Sigmoid colon (tissue), 7 donors: ENCODE results near the gene FCGR3B. TPM values are rescaled to one million over a fixed set of nuclear protein-coding genes. Genes with fewer than 3 reads are reported as not detected.
A peak's percentile ranks its signal among the peaks of the same experiment; 100 is the strongest.
"Not testable (repeated sequence)": the region's sequence is repeated elsewhere in the genome, so short reads cannot be mapped to it uniquely, and the experiment has no call there.

Experiments
- DNase-seq: peaks from one replicate; pipeline ENCODE4 v3.0.0-alpha.2; 2019
- H3K27ac ChIP-seq, 4 donors: fragments of 200-600 bp; sonication (generic); one replicate each; pipeline ENCODE4 v1.5.1; 2016 to 2019; ENCODE audit warnings: mild to moderate bottlenecking in 1 of 4
- H3K27me3 ChIP-seq, 3 donors: fragments of 200-600 bp; sonication (generic); one replicate each; pipeline ENCODE4 v1.5.1; 2019; ENCODE audit warnings: mild to moderate bottlenecking in 1 of 3
- H3K36me3 ChIP-seq, 4 donors: fragments of 200-600 bp; sonication (generic); one replicate each; pipeline ENCODE4 v1.5.1; 2016 to 2019
- H3K4me1 ChIP-seq, 4 donors: fragments of 200-600 bp; sonication (generic); one replicate each; pipeline ENCODE4 v1.5.1; 2017 to 2019
- H3K4me3 ChIP-seq, 4 donors: fragments of 200-600 bp; sonication (generic); one replicate each; pipeline ENCODE4 v1.5.1; 2017 to 2019; ENCODE audit warnings: mild to moderate bottlenecking in 2 of 4, moderate library complexity in 1 of 4
- H3K9me3 ChIP-seq, 4 donors: fragments of 200-600 bp in 3 of 4; sonication (generic) in 3 of 4; one replicate each; pipeline versions ENCODE4 v1.5.1 to v1.6.1; 2013 to 2019
- POLR2AphosphoS5 ChIP-seq, 4 donors: sonication (generic); formaldehyde crosslinking; IDR thresholded peaks; one replicate each; pipeline ENCODE4 v1.6.1; 2017; ENCODE audit warnings: antibody characterized with exemption in 4 of 4
- WGBS, 2 donors: extraction: QIAGEN DNeasy Blood & Tissue Kit; methylation state at CpG; one replicate each; pipeline ENCODE4 v1.1.7; 2013; 5-methylcytosine and 5-hydroxymethylcytosine counted together
- intact Hi-C: fragments of 100-400 bp; cut with DNase I; formaldehyde crosslinking; loops from one replicate; pipeline ENCODE4 v1.15.1; 2023
- polyA plus RNA-seq, 3 donors: library from polyadenylated mRNA; stranded (reverse); fragments of 200-250 nt; gene quantifications; one replicate each; pipeline ENCODE4 v1.2.3, GENCODE V29; 2013
- total RNA-seq, 4 donors: library from RNA; depleted of rRNA; stranded (reverse); fragments of >200 nt; gene quantifications; one replicate each; pipeline ENCODE4 v1.1.0, GENCODE V29; 2016
- donor health status: healthy with polysubstance abuse.
- donor health status: Bipolar disorder and iron deficiency.
- donor health status: healthy.

The FCGR3B gene
- total and polyA plus RNA-seq, 7 donors = 0.74 to 4.3 (median 1.9) TPM; not detected in 1

DNA sequence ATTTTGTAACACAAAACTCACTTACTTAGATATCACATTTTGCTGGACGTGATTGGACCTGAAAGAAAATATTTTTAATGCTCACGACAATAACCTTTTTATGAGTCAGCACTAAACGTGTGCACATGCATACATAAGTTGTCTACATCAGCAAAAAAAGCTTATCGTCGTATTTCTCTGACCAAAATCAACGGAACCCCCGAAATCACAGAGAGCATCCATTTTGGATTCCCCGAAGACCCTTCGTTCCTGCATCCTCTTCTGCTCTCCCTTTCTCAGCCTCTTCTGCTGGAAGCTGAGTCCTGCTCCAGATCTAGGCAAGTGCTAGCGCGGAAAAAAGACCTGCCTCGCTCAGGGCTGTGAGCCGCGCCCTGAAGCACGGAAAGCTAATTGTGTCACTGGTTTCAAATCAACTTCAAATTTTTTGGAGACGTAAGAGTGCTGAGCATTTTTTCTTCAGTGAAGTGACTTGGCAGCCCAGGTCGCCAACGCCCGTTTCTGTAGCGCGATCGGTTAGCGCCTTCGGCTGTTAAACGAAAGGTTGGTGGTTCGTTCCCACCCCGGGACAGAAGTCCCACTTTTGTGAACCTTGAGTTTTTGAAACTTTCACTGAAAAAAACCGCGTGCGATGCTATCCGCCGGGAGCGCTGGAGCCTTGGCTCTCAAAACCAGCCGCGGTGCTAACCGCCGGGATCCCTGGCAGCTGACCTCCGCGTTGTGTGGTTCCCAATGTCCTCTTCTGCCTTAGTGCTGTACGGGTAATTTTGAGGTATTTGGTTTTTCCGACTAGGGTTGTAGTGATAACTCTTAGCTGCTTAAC, 9.6 kb downstream of the FCGR3B start:
- WGBS, 2 donors = 2 to 12% methylated on average over 41 of the region's 41 CpGs
- peak; percentile 73 for DNase-seq

DNA sequence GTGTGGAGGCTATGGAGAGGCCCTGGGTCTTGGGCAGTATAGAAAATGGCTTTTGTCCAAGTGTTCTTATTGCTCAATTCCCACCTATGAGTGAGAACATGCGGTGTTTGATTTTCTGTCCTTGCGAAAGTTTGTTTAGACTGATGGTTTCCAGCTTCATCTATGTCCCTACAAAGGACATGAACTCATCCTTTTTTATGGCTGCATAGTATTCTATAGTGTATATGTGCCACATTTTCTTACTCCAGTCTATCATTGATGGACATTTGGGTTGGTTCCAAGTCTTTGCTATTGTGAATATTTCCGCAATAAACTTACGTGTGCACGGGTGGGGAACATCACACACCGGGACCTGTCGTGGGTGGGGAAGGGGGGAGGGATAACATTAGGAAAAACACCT, 10.6 kb downstream of the FCGR3B start:
- H3K27me3 ChIP-seq = peaks cover 0 to 21% (median 0%) of the 10 kb centered on the region in 3 donors
- DNase-seq, H3K4me3 ChIP-seq, H3K36me3 ChIP-seq, H3K27ac ChIP-seq, H3K4me1 ChIP-seq, H3K9me3 ChIP-seq, intact Hi-C loops: not testable (repeated sequence)
- WGBS, 2 donors = 80 to 93% methylated on average over 7 of the region's 7 CpGs

More for the DNA sequence above, 9.6 kb downstream of the FCGR3B start:
- Histone ChIP-seq H3K27me3 (peaks cover 0 to 21% (median 0%) of the 10 kb centered on the region in 3 donors), H3K4me3 (peak overlapping the region in 3 of 4 donors; percentile 18 to 36 (median 31))
- H3K9me3 ChIP-seq, intact Hi-C loops, H3K36me3 ChIP-seq, H3K4me1 ChIP-seq, H3K27ac ChIP-seq: not testable (repeated sequence)
- TF ChIP-seq POLR2AphosphoS5 (IDR thresholded peaks at IDR 0.05) = peak in 1 of 4 donors; percentile 26

- not testable (repeated sequence) for H3K36me3 ChIP-seq
These were observed 12.5 kb downstream of the FCGR3B start for GRCh38 chr1:161618517-161618916.

DNA sequence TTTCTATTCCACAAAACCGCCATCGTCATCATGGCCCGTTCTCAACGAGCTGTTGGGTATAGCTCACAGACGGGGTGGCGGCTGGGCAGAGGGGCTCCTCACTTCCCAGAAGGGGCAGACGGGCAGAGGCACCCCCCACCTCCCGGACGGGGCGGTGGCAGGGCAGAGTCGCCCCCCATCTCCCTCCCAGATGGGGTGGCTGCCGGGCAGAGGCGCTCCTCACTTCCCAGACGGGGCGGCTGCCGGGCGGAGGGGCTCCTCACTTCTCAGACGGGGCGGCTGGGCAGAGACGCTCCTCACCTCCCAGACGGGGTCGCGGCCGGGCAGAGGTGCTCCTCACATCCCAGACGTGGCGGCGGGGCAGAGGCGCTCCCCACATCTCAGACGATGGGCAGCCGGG, 14.6 kb downstream of the FCGR3B start:
- intact Hi-C loops, H3K27ac ChIP-seq, H3K4me1 ChIP-seq, H3K9me3 ChIP-seq, DNase-seq, H3K4me3 ChIP-seq, H3K36me3 ChIP-seq: not testable (repeated sequence)
- WGBS, 2 donors = 93 to 94% methylated on average over 30 of the region's 30 CpGs
- peaks cover 0 to 13% (median 0%) of the 10 kb centered on the region in 3 donors for H3K27me3 ChIP-seq

More at GRCh38 chr1:161618517-161618916, 12.5 kb downstream of the FCGR3B start:
- H3K4me1 ChIP-seq, H3K27ac ChIP-seq, H3K4me3 ChIP-seq, DNase-seq, intact Hi-C loops, H3K9me3 ChIP-seq: not testable (repeated sequence)
- peaks cover 0 to 21% (median 0%) of the 10 kb centered on the region in 3 donors for H3K27me3 ChIP-seq
- WGBS, 2 donors = 91 to 94% methylated on average over 4 of the region's 4 CpGs

DNA sequence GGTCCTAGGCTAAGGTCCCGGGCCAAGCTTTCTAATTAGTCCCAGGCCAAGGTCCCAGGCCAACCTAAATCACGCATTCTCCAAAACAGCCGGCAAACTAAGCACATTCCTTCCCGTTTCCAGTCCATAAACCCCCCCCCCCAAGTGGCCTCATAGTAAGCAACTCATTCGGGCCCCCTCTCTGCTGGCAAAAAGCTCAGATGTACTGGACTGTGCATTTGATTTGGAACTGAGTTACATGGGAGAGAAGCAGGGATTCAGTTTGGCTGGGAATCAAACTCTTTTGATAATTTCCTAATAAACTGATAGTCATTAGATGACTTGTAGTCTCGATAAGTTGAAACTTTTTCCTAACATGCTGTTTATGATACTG, 17.8 kb downstream of the FCGR3B start:
- DNase-seq, H3K9me3 ChIP-seq, H3K27me3 ChIP-seq, H3K36me3 ChIP-seq, H3K4me1 ChIP-seq: not testable (repeated sequence)
- intact Hi-C loops = loop anchor here (5.0 kb wide), 2 partner anchors 81 to 216 kb away; no protein-coding TSS in a partner anchor
- peak overlapping the region in 2 of 4 donors; percentile 51 to 55 for H3K4me3 ChIP-seq
- H3K27ac ChIP-seq = peak overlapping the region in 3 of 4 donors; percentile 83 to 85 (median 84)
- 23 to 55% methylated on average over 5 to 6 of the region's 6 CpGs for WGBS, 2 donors

GRCh38 chr1:161612322-161613141, 18.4 kb downstream of the FCGR3B start:
- H3K27me3 ChIP-seq, H3K9me3 ChIP-seq, H3K36me3 ChIP-seq, H3K4me1 ChIP-seq: not testable (repeated sequence)
- peak in 2 of 4 donors; percentile 30 to 53 for TF ChIP-seq POLR2AphosphoS5 (IDR thresholded peaks at IDR 0.05)
- Histone ChIP-seq H3K4me3 (peak overlapping the region; percentile 40 to 55 (median 48)), H3K27ac (peak overlapping the region; percentile 60 to 85 (median 84))
- WGBS, 2 donors = 3 to 5% methylated on average over 50 of the region's 51 CpGs
- peak; percentile 97 for DNase-seq
- intact Hi-C loops = loop anchor here (1.0 to 5.0 kb wide), 3 partner anchors 80 to 215 kb away; no protein-coding TSS in a partner anchor

- H3K4me1 ChIP-seq, DNase-seq, H3K36me3 ChIP-seq, H3K27me3 ChIP-seq, H3K9me3 ChIP-seq: not testable (repeated sequence)
- peak overlapping the region; percentile 40 to 55 (median 48) for H3K4me3 ChIP-seq
- WGBS, 2 donors = 1 to 2% methylated on average over 18 of the region's 19 CpGs
- intact Hi-C loops = loop anchor here (1.0 to 5.0 kb wide), 3 partner anchors 80 to 215 kb away; no protein-coding TSS in a partner anchor
- peak overlapping the region; percentile 60 to 85 (median 84) for H3K27ac ChIP-seq
These were observed 19.1 kb downstream of the FCGR3B start for GRCh38 chr1:161611866-161612321.

- not testable (repeated sequence) for H3K27ac ChIP-seq, H3K9me3 ChIP-seq, H3K4me3 ChIP-seq, H3K36me3 ChIP-seq, H3K27me3 ChIP-seq, DNase-seq, H3K4me1 ChIP-seq
- intact Hi-C loops = loop anchor here (5.0 kb wide), 2 partner anchors 78 to 213 kb away; no protein-coding TSS in a partner anchor
- 18 to 39% methylated on average over 4 of the region's 4 CpGs for WGBS, 2 donors
These were observed 20.8 kb downstream of the FCGR3B start for GRCh38 chr1:161610198-161610597.

DNA sequence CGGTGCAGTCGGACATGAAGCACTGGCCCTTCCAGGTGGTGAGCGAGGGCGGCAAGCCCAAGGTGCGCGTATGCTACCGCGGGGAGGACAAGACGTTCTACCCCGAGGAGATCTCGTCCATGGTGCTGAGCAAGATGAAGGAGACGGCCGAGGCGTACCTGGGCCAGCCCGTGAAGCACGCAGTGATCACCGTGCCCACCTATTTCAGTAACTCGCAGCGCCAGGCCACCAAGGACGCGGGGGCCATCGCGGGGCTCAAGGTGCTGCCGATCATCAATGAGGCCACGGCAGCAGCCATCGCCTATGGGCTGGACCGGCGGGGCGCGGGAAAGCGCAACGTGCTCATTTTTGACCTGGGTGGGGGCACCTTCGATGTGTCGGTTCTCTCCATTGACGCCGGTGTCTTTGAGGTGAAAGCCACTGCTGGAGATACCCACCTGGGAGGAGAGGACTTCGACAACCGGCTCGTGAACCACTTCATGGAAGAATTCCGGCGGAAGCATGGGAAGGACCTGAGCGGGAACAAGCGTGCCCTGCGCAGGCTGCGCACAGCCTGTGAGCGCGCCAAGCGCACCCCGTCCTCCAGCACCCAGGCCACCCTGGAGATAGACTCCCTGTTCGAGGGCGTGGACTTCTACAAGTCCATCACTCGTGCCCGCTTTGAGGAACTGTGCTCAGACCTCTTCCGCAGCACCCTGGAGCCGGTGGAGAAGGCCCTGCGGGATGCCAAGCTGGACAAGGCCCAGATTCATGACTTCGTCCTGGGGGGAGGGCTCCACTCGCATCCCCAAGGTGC, 24.2 kb downstream of the FCGR3B start:
- H3K9me3 ChIP-seq, H3K36me3 ChIP-seq, H3K27ac ChIP-seq, H3K4me3 ChIP-seq, DNase-seq, intact Hi-C loops, H3K4me1 ChIP-seq: not testable (repeated sequence)
- H3K27me3 ChIP-seq = peaks cover 0 to 14% (median 0%) of the 10 kb centered on the region in 3 donors
- WGBS, 2 donors = 94 to 95% methylated on average over 58 of the region's 58 CpGs

DNA sequence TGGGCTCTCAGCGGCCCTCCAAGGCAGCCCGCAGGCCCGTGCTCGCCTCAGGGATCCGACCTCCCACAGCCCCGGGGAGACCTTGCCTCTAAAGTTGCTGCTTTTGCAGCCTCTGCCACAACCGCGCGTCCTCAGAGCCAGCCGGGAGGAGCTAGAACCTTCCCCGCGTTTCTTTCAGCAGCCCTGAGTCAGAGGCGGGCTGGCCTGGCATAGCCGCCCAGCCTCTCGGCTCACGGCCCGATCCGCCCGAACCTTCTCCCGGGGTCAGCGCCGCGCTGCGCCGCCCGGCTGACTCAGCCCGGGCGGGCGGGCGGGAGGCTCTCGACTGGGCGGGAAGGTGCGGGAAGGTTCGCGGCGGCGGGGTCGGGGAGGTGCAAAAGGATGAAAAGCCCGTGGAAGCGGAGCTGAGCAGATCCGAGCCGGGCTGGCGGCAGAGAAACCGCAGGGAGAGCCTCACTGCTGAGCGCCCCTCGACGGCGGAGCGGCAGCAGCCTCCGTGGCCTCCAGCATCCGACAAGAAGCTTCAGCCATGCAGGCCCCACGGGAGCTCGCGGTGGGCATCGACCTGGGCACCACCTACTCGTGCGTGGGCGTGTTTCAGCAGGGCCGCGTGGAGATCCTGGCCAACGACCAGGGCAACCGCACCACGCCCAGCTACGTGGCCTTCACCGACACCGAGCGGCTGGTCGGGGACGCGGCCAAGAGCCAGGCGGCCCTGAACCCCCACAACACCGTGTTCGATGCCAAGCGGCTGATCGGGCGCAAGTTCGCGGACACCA, 25.0 kb downstream of the FCGR3B start:
- 46 to 64% methylated on average over 58 of the region's 78 CpGs for WGBS, 2 donors
- H3K9me3 ChIP-seq, intact Hi-C loops, H3K27ac ChIP-seq, H3K4me1 ChIP-seq, H3K36me3 ChIP-seq: not testable (repeated sequence)
- Histone ChIP-seq H3K27me3 (peaks cover 0 to 14% (median 0%) of the 10 kb centered on the region in 3 donors), H3K4me3 (peak overlapping the region; percentile 5 to 29 (median 23))
- DNase-seq = peak; percentile 66

DNA sequence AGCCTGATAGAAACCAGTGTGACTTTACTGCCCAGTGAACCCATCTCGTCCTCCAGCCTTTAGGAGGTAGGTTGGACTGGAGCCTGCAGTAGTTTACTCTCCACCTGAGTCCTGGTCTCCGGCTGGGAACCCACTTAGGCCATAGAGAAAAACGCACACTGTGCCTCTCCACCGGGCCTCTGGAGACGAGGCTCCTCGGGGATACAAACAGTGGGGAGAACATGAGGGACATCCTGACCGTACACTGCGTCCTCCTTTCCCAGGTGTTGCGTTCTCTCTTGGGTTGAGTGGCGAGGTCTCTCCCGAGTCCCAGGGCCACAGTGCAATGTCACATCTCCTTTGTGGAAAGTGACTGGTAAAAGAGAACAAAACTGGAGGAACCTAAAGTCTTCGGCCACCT, 26.0 kb downstream of the FCGR3B start:
- H3K4me1 ChIP-seq, H3K36me3 ChIP-seq, intact Hi-C loops, H3K27ac ChIP-seq, H3K9me3 ChIP-seq, H3K4me3 ChIP-seq, DNase-seq: not testable (repeated sequence)
- H3K27me3 ChIP-seq = peaks cover 0 to 14% (median 0%) of the 10 kb centered on the region in 3 donors
- 94 to 96% methylated on average over 12 of the region's 12 CpGs for WGBS, 2 donors
